Endothelial cell of umbilical vein (primary cell): ENCODE data around the gene LARGE1. TPM values are rescaled to one million over a fixed set of nuclear protein-coding genes. Genes with fewer than 3 reads are reported as not detected.

Experiments
- BruUV-seq: library from RNA; stranded (reverse); fragments of 400-500 nt; replicated peaks from 2 replicates; lab custom pipeline; 2021; lab: Mats Ljungman, UMichigan
- CTCF ChIA-PET: fragments of 300-600, 350-600 bp; sonication (Branson Sonifier 250); formaldehyde crosslinking; loops from one replicate; lab custom pipeline; 2021; ENCODE audit warnings: antibody characterized with exemption, inconsistent platforms; lab: Charles Lee
- POLR2A ChIA-PET: fragments of 300-600, 350-600 bp; sonication (Branson Sonifier 250); formaldehyde crosslinking; loops from one replicate; lab custom pipeline; 2021; ENCODE audit warnings: antibody characterized with exemption, inconsistent platforms; lab: Charles Lee
- DNase-seq: peaks from one replicate; pipeline ENCODE4 v3.0.0-alpha.2; 2011; ENCODE audit warnings: low read depth, low spot score
- FAIRE-seq: peaks from 2 replicates; lab custom pipeline; 2011; peaks lifted over from hg19 to GRCh38; lab: Jason Lieb, UNC
- H2AFZ ChIP-seq: 2 replicates; pipeline ENCODE4 v1.6.0; 2012; ENCODE audit warnings: low read depth, low read length, control low read depth, inconsistent platforms
- H3K27ac ChIP-seq: 2 replicates; pipeline ENCODE4 v1.5.1; 2011; ENCODE audit warnings: low read depth, mild to moderate bottlenecking, control low read depth, low read length, moderate library complexity; ENCODE audit not compliant: insufficient read depth
- H3K27me3 ChIP-seq, 2 experiments: 2 replicates each; pipeline versions ENCODE4 v1.6.0 to v1.6.1; 2011; ENCODE audit warnings: low read length in 2 of 2, mixed read lengths in 1 of 2; ENCODE audit not compliant: control insufficient read depth in 2 of 2, insufficient read depth in 2 of 2
- H3K36me3 ChIP-seq, 2 experiments: 2 replicates in 1 of 2; 3 replicates in 1 of 2; pipeline ENCODE4 v1.5.1; 2011; ENCODE audit warnings: low read length in 2 of 2, mild to moderate bottlenecking in 1 of 2, moderate library complexity in 1 of 2; ENCODE audit not compliant: control insufficient read depth in 2 of 2, insufficient read depth in 2 of 2; ENCODE audit errors: extremely low read depth in 1 of 2
- H3K4me1 ChIP-seq: 3 replicates; pipeline ENCODE4 v1.5.1; 2011; ENCODE audit warnings: mild to moderate bottlenecking, low read length; ENCODE audit not compliant: control insufficient read depth, insufficient read depth; ENCODE audit errors: extremely low read depth
- H3K4me2 ChIP-seq: 2 replicates; pipeline ENCODE4 v1.6.1; 2011; ENCODE audit warnings: low read length, control low read depth, mixed read lengths; ENCODE audit not compliant: insufficient read depth
- H3K4me3 ChIP-seq, 3 experiments: fragments of 200-600 bp in 1 of 3; sonication (generic), shearing (Covaris generic) in 1 of 3; replicated peaks in 1 of 3; 2 replicates each; pipeline ENCODE4 v1.5.1; 2011 to 2016; ENCODE audit warnings: control low read depth in 3 of 3, low read length in 3 of 3, mild to moderate bottlenecking in 2 of 3, inconsistent platforms in 1 of 3, low read depth in 1 of 3, moderate library complexity in 1 of 3; ENCODE audit not compliant: insufficient read depth in 1 of 3
- H3K79me2 ChIP-seq: 2 replicates; pipeline ENCODE4 v1.6.0; 2012; ENCODE audit warnings: low read length, inconsistent platforms; ENCODE audit not compliant: control insufficient read depth, insufficient read depth
- H3K9ac ChIP-seq: replicated peaks from 2 replicates; pipeline ENCODE3; 2011; ENCODE audit warnings: low read length, control low read depth; ENCODE audit not compliant: insufficient read depth; ENCODE audit errors: extremely low read depth
- H3K9me1 ChIP-seq: replicated peaks from 3 replicates; pipeline ENCODE4 v1.6.0; 2011; ENCODE audit warnings: mild to moderate bottlenecking, low read length; ENCODE audit not compliant: control insufficient read depth, insufficient read depth; ENCODE audit errors: extremely low read depth
- H3K9me3 ChIP-seq: replicated peaks from 2 replicates; pipeline ENCODE4 v1.5.1; 2012; ENCODE audit warnings: low read length, inconsistent platforms; ENCODE audit not compliant: control insufficient read depth, insufficient read depth
- H4K20me1 ChIP-seq: replicated peaks from 2 replicates; pipeline ENCODE3; 2011; ENCODE audit warnings: mild to moderate bottlenecking, low read length; ENCODE audit not compliant: control insufficient read depth, insufficient read depth; ENCODE audit errors: extremely low read depth
- EZH2 ChIP-seq: IDR thresholded peaks from 2 replicates; pipeline ENCODE4 v1.6.1; 2012; ENCODE audit warnings: borderline replicate concordance, low read depth, mild to moderate bottlenecking, moderate library complexity, low read length, inconsistent platforms; ENCODE audit not compliant: severe bottlenecking
- FOS ChIP-seq: IDR thresholded peaks from 2 replicates; pipeline ENCODE4 v1.6.1; 2011; ENCODE audit warnings: mild to moderate bottlenecking, low read length, moderate library complexity, borderline replicate concordance; ENCODE audit not compliant: insufficient read depth
- GATA2 ChIP-seq: IDR thresholded peaks from 2 replicates; pipeline ENCODE4 v1.7.0; 2011; ENCODE audit warnings: low read depth, mild to moderate bottlenecking, moderate library complexity, mixed read lengths, low read length; ENCODE audit not compliant: insufficient read length, insufficient read depth
- JUN ChIP-seq: IDR thresholded peaks from 2 replicates; pipeline ENCODE4 v1.6.1; 2011; ENCODE audit warnings: borderline replicate concordance, low read depth; ENCODE audit not compliant: insufficient read length, insufficient read depth
- MAX ChIP-seq: IDR thresholded peaks from 2 replicates; pipeline ENCODE4 v1.6.1; 2011; ENCODE audit not compliant: insufficient read depth, insufficient read length
- MYC ChIP-seq: IDR thresholded peaks from one replicate; pipeline ENCODE4 v1.6.1; 2011; ENCODE audit warnings: mild to moderate bottlenecking, low read depth, low read length
- POLR2A ChIP-seq: IDR thresholded peaks from 2 replicates; pipeline ENCODE4 v1.6.1; 2012; ENCODE audit warnings: low read depth, mild to moderate bottlenecking, control low read depth, low read length
- POLR2AphosphoS5 ChIP-seq: IDR thresholded peaks from 2 replicates; pipeline ENCODE4 v1.6.1; 2012; ENCODE audit warnings: low read depth, mild to moderate bottlenecking, control low read depth, low read length, moderate library complexity; ENCODE audit not compliant: insufficient read depth
- dilution Hi-C: fragments of 300-500 bp; cut with MboI; formaldehyde crosslinking; loops from one replicate; pipeline ENCODE4 v1.15.0; 2019; ENCODE audit warnings: low sequenced_read_pairs; ENCODE audit not compliant: extremely low pct_ligation_motif_present
- intact Hi-C: fragments of 100-400 bp; cut with micrococcal nuclease; formaldehyde crosslinking; loops from one replicate; pipeline ENCODE4 v1.10.0; 2022
- polyA plus RNA-seq, 4 experiments: library from polyadenylated mRNA; depleted of rRNA in 3 of 4; stranded (reverse) in 3 of 4; unstranded in 1 of 4; fragments of >200 nt; gene quantifications; 2 replicates each; pipeline versions ENCODE4 v1.2.1 to v1.2.3, GENCODE V29; 2011 to 2012; ENCODE audit warnings: missing spikeins in 1 of 4
- total RNA-seq: library from RNA; stranded (reverse); gene quantifications from 2 replicates; pipeline ENCODE4 v1.2.3, GENCODE V29; 2021
- TF ChIP-seq, protein P1 (sequence below), 2 donors: IDR thresholded peaks; 1 replicate in 1 of 2; 2 replicates in 1 of 2; pipeline ENCODE4 v1.5.1; 2011; ENCODE audit warnings: low read length in 2 of 2, mild to moderate bottlenecking in 2 of 2, moderate library complexity in 2 of 2, control low read depth in 1 of 2, inconsistent platforms in 1 of 2, low read depth in 1 of 2; ENCODE audit not compliant: insufficient read depth in 1 of 2; ENCODE audit errors: extremely low read depth in 1 of 2

Gene LARGE1
- total and polyA plus RNA-seq, 2 donors (not counting 3 experiments of a cell fraction or from before 2014, with no cell fraction given): 0.95 to 4.4 TPM

- Histone ChIP-seq H3K9me3 (no peaks in the 10 kb centered on the region), H2AFZ (no peak overlapping the region), H3K9me1 (no peaks in the 10 kb centered on the region), H3K36me3 (no peaks in the 10 kb centered on the region), H3K79me2 (no peaks in the 10 kb centered on the region), H3K4me3 (no peak overlapping the region), H3K27ac (no peak overlapping the region), H3K4me1 (no peaks in the 10 kb centered on the region), H3K27me3 (no peaks in the 10 kb centered on the region), H3K4me2 (no peak overlapping the region), H4K20me1 (no peaks in the 10 kb centered on the region), H3K9ac (no peak overlapping the region)
- dilution Hi-C loops (no loop called here), intact Hi-C loops (no loop called here)
- ChIA-PET POLR2A (no interaction called here), CTCF (no interaction called here)
- TF ChIP-seq FOS (no peak), POLR2AphosphoS5 (no peak), POLR2A (no peak), MAX (no peak), EZH2 (no peak), JUN (no peak), MYC (no peak), GATA2 (no peak)
- TF ChIP-seq, protein P1, sequence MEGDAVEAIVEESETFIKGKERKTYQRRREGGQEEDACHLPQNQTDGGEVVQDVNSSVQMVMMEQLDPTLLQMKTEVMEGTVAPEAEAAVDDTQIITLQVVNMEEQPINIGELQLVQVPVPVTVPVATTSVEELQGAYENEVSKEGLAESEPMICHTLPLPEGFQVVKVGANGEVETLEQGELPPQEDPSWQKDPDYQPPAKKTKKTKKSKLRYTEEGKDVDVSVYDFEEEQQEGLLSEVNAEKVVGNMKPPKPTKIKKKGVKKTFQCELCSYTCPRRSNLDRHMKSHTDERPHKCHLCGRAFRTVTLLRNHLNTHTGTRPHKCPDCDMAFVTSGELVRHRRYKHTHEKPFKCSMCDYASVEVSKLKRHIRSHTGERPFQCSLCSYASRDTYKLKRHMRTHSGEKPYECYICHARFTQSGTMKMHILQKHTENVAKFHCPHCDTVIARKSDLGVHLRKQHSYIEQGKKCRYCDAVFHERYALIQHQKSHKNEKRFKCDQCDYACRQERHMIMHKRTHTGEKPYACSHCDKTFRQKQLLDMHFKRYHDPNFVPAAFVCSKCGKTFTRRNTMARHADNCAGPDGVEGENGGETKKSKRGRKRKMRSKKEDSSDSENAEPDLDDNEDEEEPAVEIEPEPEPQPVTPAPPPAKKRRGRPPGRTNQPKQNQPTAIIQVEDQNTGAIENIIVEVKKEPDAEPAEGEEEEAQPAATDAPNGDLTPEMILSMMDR (IDR thresholded peaks at IDR 0.05; ENCODE audit: extremely low read depth in 1 of 2, insufficient read depth in 1 of 2, low read depth in 1 of 2, low read length in 2 of 2): no peak
- DNase-seq: no peak
- no peak for FAIRE-seq
- no TSS peak for BruUV-seq
Measured at GRCh38 chr22:33431300-33431699, 489.0 kb downstream of the LARGE1 start.
